ENCODE measurements around the gene CCDC92B.
"Not testable (repeated sequence)": the region's sequence is repeated elsewhere in the genome, so short reads cannot be mapped to it uniquely, and the experiment has no call there.

CCDC92B gene

DNA sequence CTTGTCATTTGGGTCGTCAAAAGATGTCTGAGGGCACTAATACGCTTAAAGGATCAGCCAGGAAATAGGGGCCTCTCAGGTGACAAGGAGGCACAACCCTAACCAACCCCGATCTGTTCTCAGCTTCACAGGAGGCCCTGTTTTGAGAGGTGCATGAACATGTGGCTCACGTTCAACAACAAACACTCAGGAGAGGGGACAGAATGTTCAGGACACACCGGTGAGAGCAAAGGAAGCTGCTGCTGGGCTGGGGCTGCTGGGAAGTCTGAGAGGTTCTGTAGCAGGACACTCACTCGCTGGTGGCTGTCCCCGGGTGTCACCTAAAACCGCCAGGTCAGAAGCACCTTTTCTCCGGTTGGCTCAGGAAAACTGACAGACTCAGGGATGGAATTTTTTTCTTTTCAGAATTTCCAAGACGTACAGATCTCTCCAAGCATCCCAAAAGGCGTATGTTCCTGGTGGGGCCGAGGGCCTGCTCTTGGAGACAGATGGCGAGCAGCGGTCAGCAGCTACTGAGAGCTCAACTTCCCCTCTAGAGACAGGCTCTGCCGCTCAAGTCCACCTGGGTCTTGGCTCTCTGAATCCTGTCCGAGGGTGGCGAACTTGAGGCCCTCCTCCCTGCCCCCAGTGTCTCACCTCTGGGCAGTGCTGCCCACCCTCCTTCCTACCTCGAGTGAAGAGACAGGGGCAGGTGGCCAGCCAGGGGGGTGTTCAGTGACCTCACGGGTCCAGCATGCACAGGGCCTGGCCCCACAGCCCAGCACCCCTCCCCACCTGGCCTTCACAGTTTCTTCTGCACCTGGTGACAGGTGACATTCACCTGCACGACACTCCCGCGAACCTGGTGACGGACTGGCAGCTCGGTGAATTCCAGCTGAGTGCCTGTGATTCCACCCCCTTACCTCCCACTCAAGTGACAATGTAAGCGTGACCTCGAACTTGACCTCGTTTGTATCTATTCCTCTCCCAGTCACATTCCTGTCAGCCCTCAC lies 60.8 kb downstream of the CCDC92B start:
- no peak for DNase-seq

DNA sequence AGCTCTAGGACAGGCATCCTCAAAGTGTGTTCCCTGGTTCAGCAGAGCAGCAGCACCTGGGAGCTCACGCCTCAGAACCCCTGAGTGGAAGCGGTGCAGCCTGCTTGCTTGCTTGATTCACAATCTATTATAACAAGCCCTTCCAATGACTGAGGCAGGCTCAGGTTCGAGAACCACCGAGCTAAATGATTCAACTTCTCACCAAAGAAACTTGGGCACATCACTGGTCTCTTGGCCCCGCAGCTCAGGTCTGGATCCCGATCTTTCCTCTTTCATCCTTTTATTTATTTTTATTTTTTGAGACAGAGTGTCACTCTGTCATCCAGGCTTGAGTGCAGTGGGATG lies 62.4 kb downstream of the CCDC92B start:
- DNase-seq, result no peak

DNA sequence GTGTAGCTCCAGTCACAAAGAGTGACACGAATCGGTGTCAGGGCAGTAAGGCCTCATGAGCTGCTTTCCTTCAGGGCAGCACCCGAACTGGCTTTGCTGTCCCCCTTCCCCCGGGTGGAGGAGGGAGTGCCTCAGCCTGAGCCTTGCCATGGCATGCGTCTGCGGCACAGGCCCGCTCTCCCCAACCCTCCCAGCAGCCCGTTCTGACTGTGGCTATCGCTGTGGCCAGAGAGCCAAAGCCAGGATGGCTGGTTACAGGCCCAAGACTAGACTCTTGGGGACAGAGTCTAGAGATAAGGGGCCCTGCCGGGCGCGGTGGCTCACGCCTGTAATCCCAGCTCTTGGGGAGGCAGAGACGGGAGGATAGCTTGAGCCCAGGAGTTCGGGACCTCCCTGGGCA lies 63.8 kb downstream of the CCDC92B start:
- DNase-seq, result no peak

GRCh38 chr17:2684549-2684948 lies 64.9 kb downstream of the CCDC92B start:
- DNase-seq, result no peak

DNA sequence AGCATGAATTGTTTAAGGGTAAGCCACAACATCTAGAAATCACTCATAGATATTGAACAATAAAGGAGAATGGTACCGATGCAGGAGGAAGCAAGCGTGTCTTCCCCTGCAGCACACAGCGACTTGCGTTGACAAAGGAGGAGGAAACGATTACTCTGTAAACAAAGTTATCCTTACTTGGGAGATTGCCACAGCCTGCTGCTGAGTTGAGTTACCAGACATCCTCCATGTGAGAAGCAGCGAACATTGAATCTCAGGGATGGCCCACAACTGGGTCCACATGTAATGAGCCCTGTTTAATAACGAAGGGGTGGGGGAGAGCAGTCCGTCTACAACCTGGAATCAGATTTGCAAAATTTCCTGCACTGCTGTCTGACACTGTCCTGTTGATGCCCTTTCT lies 65.5 kb downstream of the CCDC92B start:
- no peak for DNase-seq

DNA sequence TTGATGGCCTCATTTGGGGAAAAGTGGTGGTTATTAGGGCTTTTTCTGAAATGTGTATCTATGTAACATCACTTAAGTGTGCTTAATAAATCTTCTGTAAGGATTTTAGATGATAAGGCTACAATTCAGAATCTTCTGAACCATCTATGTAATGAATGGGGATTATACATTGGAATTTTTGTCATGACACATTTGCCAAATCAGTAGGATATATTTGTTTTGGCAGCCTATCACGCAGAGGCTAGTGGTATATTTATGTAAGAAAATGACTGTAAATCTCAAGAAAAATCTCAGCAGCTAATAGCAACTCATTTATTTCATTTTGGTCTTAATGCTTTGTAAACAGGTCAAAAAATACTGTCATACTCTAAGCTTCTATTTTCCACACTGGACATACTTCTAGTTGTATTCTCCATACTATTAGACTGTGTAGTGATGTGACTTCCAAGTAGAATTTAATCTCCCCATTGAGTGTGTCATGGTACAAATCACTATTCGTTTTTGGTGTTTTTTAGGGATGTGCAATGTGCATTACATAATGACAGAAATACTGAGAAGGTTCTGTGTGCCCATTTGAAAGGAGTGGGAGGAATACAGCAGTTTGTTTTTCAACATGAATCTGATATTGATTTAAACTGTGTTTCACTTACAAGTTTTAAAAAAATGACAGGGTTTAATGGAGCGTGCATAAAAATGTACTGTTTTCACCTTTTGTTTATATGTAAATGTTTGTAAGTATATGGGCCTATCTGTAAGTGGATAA lies 67.1 kb downstream of the CCDC92B start:
- DNase-seq, result no peak

DNA sequence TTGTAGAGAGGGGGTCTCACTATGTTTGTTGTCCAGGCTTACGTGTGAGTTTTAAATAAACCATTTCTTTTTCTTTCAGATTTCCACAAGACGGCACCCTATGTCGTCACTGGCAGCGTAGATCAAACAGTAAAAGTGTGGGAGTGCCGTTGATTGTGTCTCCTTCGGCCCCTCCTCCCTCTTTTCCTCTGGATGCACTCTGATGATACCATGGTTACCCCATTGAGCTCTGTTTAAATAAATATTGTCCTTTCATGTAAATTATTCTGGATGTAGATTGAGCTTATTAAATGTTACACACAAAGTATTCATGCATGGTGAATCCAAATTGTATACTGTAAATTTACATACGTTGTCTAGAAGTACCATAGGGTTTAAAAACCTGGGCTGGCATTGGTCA lies 67.8 kb downstream of the CCDC92B start:
- no peak for DNase-seq

DNA sequence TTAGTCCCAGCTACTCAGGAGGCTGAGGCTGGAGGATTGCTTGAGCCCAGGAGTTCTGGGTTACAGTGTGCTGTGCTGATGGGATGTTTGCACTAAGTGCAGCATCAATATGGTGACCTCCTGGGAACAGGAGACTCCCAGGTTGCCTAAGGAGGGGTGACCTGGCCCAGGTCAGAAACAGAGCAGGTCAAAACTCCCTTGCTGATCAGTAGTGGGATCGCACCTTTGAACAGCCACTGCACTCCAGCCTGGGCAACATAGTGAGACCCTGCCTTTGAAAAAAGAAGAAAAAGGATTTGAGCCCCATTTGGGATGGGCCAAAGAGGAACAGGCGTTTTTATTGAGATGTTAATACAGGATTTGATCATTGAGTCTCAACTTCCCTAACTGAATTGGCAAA lies 68.5 kb downstream of the CCDC92B start:
- DNase-seq, result no peak

DNA sequence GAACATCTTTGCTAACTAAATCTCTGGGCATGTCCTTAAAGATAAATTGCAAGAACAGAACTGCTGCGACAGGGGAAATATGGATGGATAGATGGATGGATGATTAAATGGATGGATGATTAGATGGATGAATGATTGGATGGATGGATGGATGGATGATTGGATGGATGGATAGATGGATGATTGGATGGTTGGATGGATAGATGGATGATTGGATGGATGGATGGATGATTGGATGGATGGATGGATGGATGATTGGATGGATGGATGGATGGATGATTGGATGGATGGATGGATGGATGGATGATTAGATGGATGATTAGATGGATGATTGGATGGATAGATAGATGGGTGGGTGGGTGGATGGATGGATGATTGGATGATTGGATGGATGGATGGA lies 70.2 kb downstream of the CCDC92B start:
- not testable (repeated sequence) for DNase-seq
